Ascending aorta (tissue), 2 donors: ENCODE measurements around the gene KCNB1. TPM values are rescaled to one million over a fixed set of nuclear protein-coding genes. Genes with fewer than 3 reads are reported as not detected.

ENCODE experiments used
- DNase-seq, 2 donors: peaks; one replicate each; pipeline ENCODE4 v3.0.0-alpha.2; 2019; ENCODE audit warnings: low spot score in 2 of 2
- H3K27ac ChIP-seq, 2 donors: fragments of 200-600 bp; sonication (generic); one replicate each; pipeline ENCODE4 v1.5.1; 2016 to 2017; ENCODE audit warnings: mild to moderate bottlenecking in 1 of 2
- H3K27me3 ChIP-seq: fragments of 200-600 bp; sonication (generic); one replicate; pipeline ENCODE4 v1.5.1; 2017
- H3K36me3 ChIP-seq, 2 donors: fragments of 200-600 bp; sonication (generic); one replicate each; pipeline ENCODE4 v1.5.1; 2016
- H3K4me1 ChIP-seq, 2 donors: fragments of 200-600 bp; sonication (generic); one replicate each; pipeline ENCODE4 v1.5.1; 2016 to 2017; ENCODE audit warnings: mild to moderate bottlenecking in 1 of 2
- H3K4me3 ChIP-seq, 2 donors: fragments of 200-600 bp; sonication (generic); one replicate each; pipeline ENCODE4 v1.5.1; 2016 to 2017; ENCODE audit warnings: mild to moderate bottlenecking in 1 of 2
- H3K9me3 ChIP-seq, 2 donors: fragments of 200-600 bp; sonication (generic); one replicate each; pipeline ENCODE4 v1.5.1; 2016
- CTCF ChIP-seq, 3 experiments: fragments of 200-600 bp in 2 of 3; fragments of 450-650 bp in 1 of 3; sonication (generic) in 2 of 3; IDR thresholded peaks; one replicate each; pipeline ENCODE4 v1.5.1; 2016 to 2019; ENCODE audit warnings: antibody characterized with exemption in 3 of 3, mild to moderate bottlenecking in 1 of 3, moderate library complexity in 1 of 3
- intact Hi-C: fragments of 100-400 bp; cut with DNase I; formaldehyde crosslinking; loops from one replicate; pipeline ENCODE4 v1.15.1; 2023
- total RNA-seq: library from RNA; depleted of rRNA; stranded (reverse); fragments of >200 nt; gene quantifications from one replicate; pipeline ENCODE4 v1.1.0, GENCODE V29; 2016

The KCNB1 gene
- total RNA-seq, 1 donor from 2014 or later: not detected

GRCh38 chr20:49510562-49511122 lies 28.2 kb upstream of the KCNB1 start:
- H3K36me3 ChIP-seq: peaks cover 59 to 72% of the 10 kb centered on the region in 2 donors
- H3K4me3 ChIP-seq: peak overlapping the region in 1 of 2 donors; percentile 7
- DNase-seq: peak in 1 of 2 donors; percentile 88

GRCh38 chr20:49508435-49509199 lies 26.1 kb upstream of the KCNB1 start:
- Histone ChIP-seq H3K4me1 (peaks cover 12 to 57% of the 10 kb centered on the region in 2 donors), H3K27me3 (no peaks in the 10 kb centered on the region), H3K36me3 (peaks cover 48 to 59% of the 10 kb centered on the region in 2 donors), H3K4me3 (no peak overlapping the region), H3K9me3 (no peaks in the 10 kb centered on the region), H3K27ac (peak overlapping the region; percentile 62 to 70)
- intact Hi-C loops: loop anchor here (1.0 to 2.0 kb wide), 2 partner anchors 26 to 174 kb away; no protein-coding TSS in a partner anchor
- no peak for DNase-seq
- peak; percentile 51 to 59 (median 52) for TF ChIP-seq CTCF (IDR thresholded peaks at IDR 0.05)

More at GRCh38 chr20:49510562-49511122, 28.2 kb upstream of the KCNB1 start:
- Histone ChIP-seq H3K27me3 (no peaks in the 10 kb centered on the region), H3K9me3 (no peaks in the 10 kb centered on the region), H3K27ac (peak overlapping the region; percentile 70 to 82), H3K4me1 (peaks cover 12 to 44% of the 10 kb centered on the region in 2 donors)
- no peak for TF ChIP-seq CTCF (IDR thresholded peaks at IDR 0.05)
- intact Hi-C loops: no loop called here

- DNase-seq: no peak
- Histone ChIP-seq H3K4me3 (no peak overlapping the region), H3K27ac (peak overlapping the region; percentile 62 to 70), H3K9me3 (no peaks in the 10 kb centered on the region), H3K4me1 (peaks cover 10 to 55% of the 10 kb centered on the region in 2 donors), H3K27me3 (no peaks in the 10 kb centered on the region), H3K36me3 (peaks cover 41 to 52% of the 10 kb centered on the region in 2 donors)
- TF ChIP-seq CTCF (IDR thresholded peaks at IDR 0.05): no peak
- intact Hi-C loops: loop anchor here (1.0 to 2.0 kb wide), 3 partner anchors 25 to 174 kb away; partner anchors contain the start of gene KCNB1
These were observed 25.4 kb upstream of the KCNB1 start for GRCh38 chr20:49507741-49508434.

GRCh38 chr20:49505518-49505917 lies 23.1 kb upstream of the KCNB1 start:
- Histone ChIP-seq H3K4me1 (peaks cover 5 to 38% of the 10 kb centered on the region in 2 donors), H3K27me3 (no peaks in the 10 kb centered on the region), H3K36me3 (peaks cover 29 to 38% of the 10 kb centered on the region in 2 donors), H3K27ac (peak overlapping the region; percentile 27 to 38), H3K9me3 (no peaks in the 10 kb centered on the region), H3K4me3 (no peak overlapping the region)
- intact Hi-C loops: no loop called here
- TF ChIP-seq CTCF (IDR thresholded peaks at IDR 0.05): no peak
- no peak for DNase-seq

GRCh38 chr20:49503176-49503575 lies 20.7 kb upstream of the KCNB1 start:
- H3K9me3 ChIP-seq: no peaks in the 10 kb centered on the region
- no peaks in the 10 kb centered on the region for H3K27me3 ChIP-seq
- peaks cover 0 to 20% of the 10 kb centered on the region in 2 donors for H3K4me1 ChIP-seq
- TF ChIP-seq CTCF (IDR thresholded peaks at IDR 0.05): no peak
- no peak for DNase-seq
- intact Hi-C loops: no loop called here
- H3K4me3 ChIP-seq: no peak overlapping the region
- H3K36me3 ChIP-seq: peaks cover 26 to 32% of the 10 kb centered on the region in 2 donors
- peak overlapping the region; percentile 37 to 60 for H3K27ac ChIP-seq
